ENCODE data around the gene HTR3B. TPM values are rescaled to one million over a fixed set of nuclear protein-coding genes. Genes with fewer than 3 reads are reported as not detected.

The HTR3B gene
- total and polyA plus RNA-seq, 2 of the 4 experiments (the other 2 are of a cell fraction), result not detected

DNA sequence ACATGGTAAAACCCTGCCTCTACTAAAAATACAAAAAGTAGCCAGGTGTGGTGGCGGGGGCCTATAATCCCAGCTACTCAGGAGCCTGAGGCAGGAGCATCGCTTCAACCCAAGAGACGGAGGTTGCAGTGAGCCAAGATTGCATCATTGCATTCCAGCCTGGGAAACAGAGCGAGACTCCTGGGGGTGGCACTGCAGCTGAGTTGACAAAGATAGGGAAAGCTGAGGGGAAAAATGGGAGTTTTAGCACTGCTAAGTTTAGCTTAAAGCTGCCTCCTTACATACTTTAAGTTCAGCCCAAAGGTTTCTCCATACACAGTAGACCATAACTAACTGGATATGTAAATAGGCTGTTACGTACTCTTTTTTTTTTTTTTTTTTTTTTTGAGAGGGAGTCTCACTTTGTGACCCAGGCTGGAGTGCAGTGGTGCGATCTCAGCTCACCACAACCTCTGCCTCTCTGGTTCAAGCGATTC is 20.2 kb upstream of the HTR3B start:
- Histone ChIP-seq H3K4me3 (ENCODE audit: insufficient read depth, low read depth, low read length) (no peak overlapping the region), H4K20me1 (ENCODE audit: insufficient read depth, low read length) (no peaks in the 10 kb centered on the region), H3K4me2 (ENCODE audit: low read depth, low read length) (no peak overlapping the region), H2BK20ac (ENCODE audit: low read depth, low read length) (no peak overlapping the region), H3K14ac (replicated peaks; ENCODE audit: low read depth, low read length) (no peak overlapping the region), H3K36me3 (ENCODE audit: control insufficient read depth, insufficient read depth, low read length) (no peaks in the 10 kb centered on the region), H3K23ac (ENCODE audit: low read depth, low read length) (no peak overlapping the region), H3K56ac (ENCODE audit: extremely low read depth, insufficient read depth, low read length) (no peak overlapping the region), H3K9ac (ENCODE audit: low read depth, low read length) (no peak overlapping the region), H3K27me3 (ENCODE audit: control insufficient read depth, insufficient read depth, low read length) (no peaks in the 10 kb centered on the region), H2AK5ac (ENCODE audit: low read depth, low read length) (no peak overlapping the region), H2BK5ac (ENCODE audit: low read depth, low read length, poor library complexity, severe bottlenecking) (no peak overlapping the region), H2AK9ac (replicated peaks; ENCODE audit: low read depth, low read length, poor library complexity) (no peak overlapping the region), H3K4ac (ENCODE audit: low read depth, low read length) (no peak overlapping the region), H3K4me1 (ENCODE audit: control insufficient read depth, insufficient read depth, low read length) (no peaks in the 10 kb centered on the region), H3K18ac (ENCODE audit: low read depth, low read length) (no peak overlapping the region), H3K9me3 (ENCODE audit: control insufficient read depth, insufficient read depth, low read length) (no peaks in the 10 kb centered on the region), H2BK120ac (ENCODE audit: low read depth, low read length) (no peak overlapping the region), H2AFZ (replicated peaks; ENCODE audit: low read length, poor library complexity) (no peak overlapping the region), H3K79me1 (ENCODE audit: low read depth in 1 of 2, low read length in 2 of 2) (no peaks in the 10 kb centered on the region), H3K9me1 (ENCODE audit: insufficient read depth, low read length) (no peaks in the 10 kb centered on the region), H2BK15ac (ENCODE audit: low read depth, low read length) (no peak overlapping the region), H4K91ac (ENCODE audit: insufficient read depth, low read depth, low read length) (no peak overlapping the region), H3K27ac (ENCODE audit: insufficient read depth, low read length) (no peak overlapping the region), H4K8ac (ENCODE audit: low read depth in 2 of 2, low read length in 2 of 2) (no peak overlapping the region), H4K5ac (ENCODE audit: low read depth, low read length) (no peak overlapping the region)
- intact Hi-C loops (cut with micrococcal nuclease) (no loop called here), dilution Hi-C loops (cut with HindIII; ENCODE audit: low sequenced_read_pairs, unreplicated experiment) (no loop called here), in situ Hi-C loops (cut with MboI; ENCODE audit: low sequenced_read_pairs) (no loop called here)
- POLR2A ChIA-PET (ENCODE audit: unreplicated experiment), result interaction anchor here (0.6 kb wide), 1 partner anchor 1570 kb away, joined by 4 read pairs; no protein-coding TSS in a partner anchor
- peak; percentile 83 for ATAC-seq (ENCODE audit: low read depth)
- BruUV-seq (replicated peaks), result no TSS peak
- no peak for TF ChIP-seq MAZ (IDR thresholded peaks at IDR 0.05; ENCODE audit: borderline replicate concordance, low read depth, low read length)
- no peak for TF ChIP-seq CHD1 (IDR thresholded peaks at IDR 0.05; ENCODE audit: low read depth, low read length)
- TF ChIP-seq NFE2L2 (IDR thresholded peaks at IDR 0.05; ENCODE audit: low read depth, low read length), result no peak
- no peak for TF ChIP-seq RCOR1 (IDR thresholded peaks at IDR 0.05; ENCODE audit: insufficient replicate concordance, low read length)
- TF ChIP-seq, protein P1, sequence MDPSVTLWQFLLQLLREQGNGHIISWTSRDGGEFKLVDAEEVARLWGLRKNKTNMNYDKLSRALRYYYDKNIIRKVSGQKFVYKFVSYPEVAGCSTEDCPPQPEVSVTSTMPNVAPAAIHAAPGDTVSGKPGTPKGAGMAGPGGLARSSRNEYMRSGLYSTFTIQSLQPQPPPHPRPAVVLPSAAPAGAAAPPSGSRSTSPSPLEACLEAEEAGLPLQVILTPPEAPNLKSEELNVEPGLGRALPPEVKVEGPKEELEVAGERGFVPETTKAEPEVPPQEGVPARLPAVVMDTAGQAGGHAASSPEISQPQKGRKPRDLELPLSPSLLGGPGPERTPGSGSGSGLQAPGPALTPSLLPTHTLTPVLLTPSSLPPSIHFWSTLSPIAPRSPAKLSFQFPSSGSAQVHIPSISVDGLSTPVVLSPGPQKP (IDR thresholded peaks at IDR 0.05; ENCODE audit: borderline replicate concordance, low read depth, low read length), result no peak
- TF ChIP-seq CEBPB (IDR thresholded peaks at IDR 0.05; ENCODE audit: low read depth, low read length), result peak; percentile 91
- TF ChIP-seq POLR2A (IDR thresholded peaks at IDR 0.05; ENCODE audit: low read depth, low read length), result no peak
- CTCF ChIA-PET, result interaction anchor here (1.0 kb wide), 1 partner anchor 12 kb away, joined by 3 read pairs; no protein-coding TSS in a partner anchor
- peak; percentile 44 for DNase-seq
- WGBS, 2 experiments (ENCODE audit: extremely low coverage in 2 of 2, insufficient read length in 1 of 2), result 0% methylated on average over 1 of the region's 7 CpGs; no CpG with 5 or more reads in 1 of the 2 experiments
